ENCODE data around the gene NME1.

- no peak for TF ChIP-seq ZNF274 (IDR thresholded peaks at IDR 0.05; ENCODE audit: low read depth, low read length)
- no peak for TF ChIP-seq YY1 (IDR thresholded peaks at IDR 0.05; ENCODE audit: insufficient read depth, insufficient read length)
These were observed 28.5 kb upstream of the NME1 start for GRCh38 chr17:51124640-51125503.
